ENCODE results near the gene LRP5.

The LRP5 gene

GRCh38 chr11:68311160-68312116, 953 bp upstream of the LRP5 start:
- DNase-seq = no peak

DNA sequence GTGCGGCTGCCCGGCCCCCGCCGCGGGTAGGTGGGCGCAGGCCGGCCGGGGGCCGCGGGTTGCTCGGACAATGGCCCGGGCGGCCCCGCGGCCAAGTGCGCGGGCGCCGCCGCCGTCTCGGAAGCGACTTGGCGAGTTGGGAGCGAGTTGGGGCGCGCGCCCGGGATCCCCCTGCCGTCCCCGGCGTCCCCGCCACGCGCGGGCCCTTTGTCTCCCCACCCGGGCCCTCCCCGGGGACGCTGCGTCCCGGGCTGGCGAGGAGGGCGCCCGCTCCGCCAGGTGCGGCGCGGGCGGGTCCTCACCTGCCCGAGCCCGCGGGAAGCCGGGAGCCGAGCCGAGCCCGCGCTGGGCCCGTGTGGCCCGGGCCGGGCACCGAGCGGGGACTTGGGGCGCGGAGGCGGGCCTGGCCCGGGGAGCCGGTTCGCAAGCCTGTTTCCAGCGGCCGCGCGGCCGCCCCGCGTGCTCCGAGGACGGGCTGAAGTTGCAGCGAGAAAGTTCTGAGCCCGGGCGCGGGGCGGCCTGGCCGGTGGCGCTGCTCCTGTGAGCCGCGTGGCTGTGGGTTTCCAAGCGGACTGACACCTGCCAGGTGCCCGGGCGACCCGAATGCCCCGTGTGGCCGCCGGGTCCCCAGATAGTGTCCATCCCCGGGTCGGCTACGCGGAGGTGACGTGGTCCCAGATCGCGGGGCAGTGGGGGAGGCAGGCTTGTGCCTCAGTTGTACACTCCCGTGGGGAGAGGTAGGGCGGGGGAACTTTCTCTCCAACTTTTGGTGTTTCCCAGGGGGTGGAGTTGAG, 586 bp downstream of the LRP5 start:
- no peak for DNase-seq

- DNase-seq = no peak
These were observed 1.3 kb downstream of the LRP5 start for GRCh38 chr11:68313574-68314202.

DNA sequence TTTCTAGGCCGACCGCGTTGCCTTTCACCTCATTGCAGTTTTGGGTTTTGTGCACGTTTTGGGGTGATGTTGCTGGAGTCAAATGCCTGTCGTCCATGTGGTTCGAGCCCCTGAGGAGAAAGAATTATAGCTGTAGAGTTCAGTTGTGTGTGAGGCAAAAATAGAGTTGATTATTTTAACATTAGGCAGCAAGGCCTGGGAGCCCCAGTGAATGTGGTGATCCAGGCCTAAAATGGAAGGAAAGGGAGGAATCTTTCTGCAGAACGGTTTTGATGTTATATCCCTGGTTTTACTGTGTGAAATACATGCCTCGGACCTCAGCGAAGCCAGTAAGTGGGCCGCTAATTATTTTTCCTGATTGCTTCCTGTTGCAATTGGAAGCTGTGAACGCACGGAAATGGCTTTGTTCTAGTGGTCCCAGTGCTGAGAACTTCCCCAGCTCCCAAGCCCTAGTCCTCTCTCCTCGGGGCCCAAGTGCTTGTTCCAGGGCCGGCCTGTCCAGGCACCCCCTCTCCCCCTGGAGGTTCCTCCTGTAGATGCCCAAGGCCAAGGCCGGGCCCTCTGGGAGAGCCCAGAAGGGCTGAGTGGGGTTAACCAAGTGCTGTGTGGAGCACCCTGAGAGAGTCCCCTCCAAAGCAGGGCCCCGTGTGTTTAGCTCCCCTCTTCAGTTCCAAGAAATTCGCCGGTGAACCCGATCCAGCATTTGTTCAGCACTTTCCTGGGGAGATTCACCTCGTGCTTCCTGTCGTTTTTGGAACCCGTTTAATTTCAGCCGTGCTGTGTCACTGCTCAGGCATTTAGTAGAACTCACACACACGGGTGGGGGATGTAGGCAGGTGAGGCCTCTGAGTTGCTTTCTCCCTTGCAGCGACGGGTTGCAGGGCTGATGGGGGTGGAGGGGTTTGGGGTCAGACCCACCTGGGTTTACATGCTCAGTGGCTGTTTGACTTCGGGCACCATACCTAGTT, 2.1 kb downstream of the LRP5 start:
- DNase-seq = no peak

DNA sequence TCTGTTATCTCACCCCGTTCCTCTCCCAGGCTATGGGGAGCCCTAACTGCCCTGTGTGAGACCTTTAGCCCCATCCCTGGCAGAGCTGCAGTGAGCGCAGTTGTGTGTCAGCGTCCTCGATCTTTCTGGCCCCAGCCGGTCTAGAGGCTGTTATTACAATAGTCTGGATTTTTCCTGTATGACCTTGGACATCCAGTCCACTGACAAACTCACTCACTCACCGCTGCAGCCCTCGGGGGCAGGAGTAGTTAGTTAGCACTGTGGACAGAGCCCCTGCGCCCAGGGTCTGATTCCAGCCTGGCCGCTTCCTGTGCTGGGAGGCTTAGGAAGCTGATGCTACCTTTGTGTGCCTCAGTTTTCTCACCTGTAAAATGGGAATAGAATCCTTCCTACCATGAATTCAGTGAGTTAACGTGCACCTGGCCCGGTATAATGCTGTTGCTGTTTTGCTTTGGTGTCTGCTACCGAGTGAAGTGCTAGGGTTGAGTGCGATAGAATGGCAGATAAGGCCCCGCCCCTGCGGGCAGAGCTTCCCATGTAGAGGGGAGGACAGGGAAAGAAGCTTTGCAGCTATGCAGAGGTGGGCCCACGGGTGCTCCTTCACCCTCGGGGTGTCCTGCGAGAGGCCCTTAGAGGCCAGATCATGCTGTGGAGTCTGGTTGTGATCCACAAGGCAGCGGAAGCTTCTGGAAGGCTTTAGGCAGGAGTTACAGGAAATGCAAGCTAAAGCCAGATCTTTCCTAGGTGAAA, 3.0 kb downstream of the LRP5 start:
- DNase-seq = no peak

GRCh38 chr11:68317147-68317785, 4.9 kb downstream of the LRP5 start:
- DNase-seq = no peak

DNA sequence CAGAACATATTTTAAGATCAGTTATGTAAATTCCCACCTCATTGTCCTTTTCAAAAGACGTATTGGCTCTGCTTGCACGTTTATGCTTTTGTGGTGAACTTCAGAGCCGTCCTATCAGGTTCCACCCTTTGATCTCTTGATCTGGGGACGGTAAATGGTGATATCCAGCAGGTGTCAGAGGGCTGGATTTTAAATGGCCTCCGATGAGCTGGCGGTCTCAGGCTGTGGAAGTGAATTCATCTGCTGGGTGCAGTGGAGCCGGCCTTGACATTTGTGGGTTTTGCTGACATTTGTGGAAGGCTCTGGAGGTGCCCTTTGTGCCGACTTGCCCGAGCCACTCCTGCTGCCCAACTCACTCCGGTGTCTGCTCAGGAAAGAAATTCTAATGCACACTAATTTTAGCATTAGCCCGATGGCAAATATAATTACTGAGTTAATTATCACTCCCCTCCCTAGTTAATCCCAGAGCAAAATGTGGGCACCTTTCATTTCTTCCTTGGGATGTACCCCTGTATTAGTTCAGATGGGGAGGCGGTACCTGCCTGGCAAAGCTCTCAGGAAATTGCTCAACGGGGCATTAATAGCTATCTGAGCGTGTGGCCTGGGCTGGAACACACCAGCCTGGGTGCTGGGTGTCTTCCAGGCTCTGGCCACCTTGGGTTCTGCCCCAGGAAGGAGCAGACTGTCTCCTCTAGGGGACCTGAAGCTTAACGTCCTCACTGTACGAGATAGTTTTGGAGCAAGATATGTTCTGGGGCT, 9.1 kb downstream of the LRP5 start:
- no peak for DNase-seq

DNA sequence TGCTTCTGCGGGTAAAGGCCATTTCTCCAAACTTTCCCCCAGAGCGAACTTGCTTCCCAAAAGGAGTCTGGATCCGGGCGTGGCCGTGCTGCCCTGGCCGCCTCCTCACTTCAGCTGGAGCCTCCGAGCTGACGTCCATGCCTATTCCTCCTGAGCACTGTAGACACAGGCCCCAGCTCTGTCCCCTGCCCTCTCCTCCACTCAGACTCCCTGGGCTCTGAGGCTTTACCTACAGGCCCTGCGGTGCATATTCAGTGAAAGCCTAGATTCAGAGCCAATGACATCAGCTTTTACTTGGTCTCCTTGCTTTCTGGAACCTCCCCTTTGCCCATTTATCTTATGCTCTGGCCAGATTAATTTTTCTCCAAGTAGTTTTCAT, 9.7 kb downstream of the LRP5 start:
- DNase-seq = no peak

DNA sequence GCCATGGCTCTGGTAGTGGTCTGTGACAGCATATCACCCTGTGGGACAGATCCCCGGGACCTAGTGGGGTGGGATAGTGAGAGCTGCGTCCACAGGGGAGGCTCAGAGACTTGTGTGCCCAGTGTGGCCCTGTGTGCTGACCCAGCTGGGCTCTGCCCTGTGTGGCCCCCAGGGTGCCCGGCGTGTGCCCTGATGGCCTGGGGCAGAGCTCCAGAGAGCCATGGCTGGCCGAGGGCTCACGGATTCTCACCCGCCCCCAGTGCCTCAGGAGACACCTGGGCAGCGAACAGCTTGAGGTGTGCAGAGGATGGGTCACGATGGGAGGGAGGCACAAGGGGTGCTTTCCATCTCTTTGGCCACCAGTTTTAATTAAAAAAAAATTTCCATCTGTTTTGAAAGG, 11.8 kb downstream of the LRP5 start:
- no peak for DNase-seq

GRCh38 chr11:68324695-68325094, 12.3 kb downstream of the LRP5 start:
- DNase-seq = no peak

DNA sequence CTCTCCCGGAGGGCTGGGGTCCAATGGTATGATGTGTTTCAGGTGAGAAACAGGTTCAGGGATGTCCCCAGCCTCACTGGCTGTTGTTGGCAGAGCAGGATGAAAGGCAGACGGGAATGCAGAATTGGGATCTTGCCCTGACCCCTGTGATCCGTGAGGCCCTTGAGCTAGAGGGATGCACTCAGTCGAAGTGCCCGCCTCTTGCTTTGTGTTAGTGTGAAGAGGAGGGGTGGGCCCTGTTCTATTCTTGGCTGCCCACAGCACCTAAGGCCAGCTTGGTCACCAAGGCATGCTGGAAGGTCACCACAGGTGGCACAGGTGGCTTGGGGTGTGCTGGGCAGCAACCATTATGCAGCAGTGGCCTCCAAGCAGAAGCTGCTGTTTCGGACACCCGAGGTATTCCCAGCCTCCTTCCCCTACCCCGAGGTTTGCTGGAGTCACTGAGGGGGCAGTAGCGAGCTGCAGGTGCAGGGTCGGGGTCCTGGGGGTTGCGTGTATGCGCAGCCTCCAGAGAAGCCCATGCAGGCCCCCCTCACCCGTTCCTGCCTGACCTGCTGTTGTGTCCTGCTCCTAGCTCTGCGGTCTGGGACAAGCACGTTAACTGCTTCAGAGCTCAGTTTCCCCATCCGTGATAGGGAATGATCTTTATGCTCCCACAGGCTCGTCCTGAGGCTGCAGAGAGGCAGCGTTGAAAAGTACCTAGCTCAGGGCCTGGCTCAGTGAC, 13.0 kb downstream of the LRP5 start:
- DNase-seq = no peak

GRCh38 chr11:68325907-68326220, 13.5 kb downstream of the LRP5 start:
- DNase-seq = no peak

- DNase-seq = no peak
These were observed 14.2 kb downstream of the LRP5 start for GRCh38 chr11:68326334-68327215.

DNA sequence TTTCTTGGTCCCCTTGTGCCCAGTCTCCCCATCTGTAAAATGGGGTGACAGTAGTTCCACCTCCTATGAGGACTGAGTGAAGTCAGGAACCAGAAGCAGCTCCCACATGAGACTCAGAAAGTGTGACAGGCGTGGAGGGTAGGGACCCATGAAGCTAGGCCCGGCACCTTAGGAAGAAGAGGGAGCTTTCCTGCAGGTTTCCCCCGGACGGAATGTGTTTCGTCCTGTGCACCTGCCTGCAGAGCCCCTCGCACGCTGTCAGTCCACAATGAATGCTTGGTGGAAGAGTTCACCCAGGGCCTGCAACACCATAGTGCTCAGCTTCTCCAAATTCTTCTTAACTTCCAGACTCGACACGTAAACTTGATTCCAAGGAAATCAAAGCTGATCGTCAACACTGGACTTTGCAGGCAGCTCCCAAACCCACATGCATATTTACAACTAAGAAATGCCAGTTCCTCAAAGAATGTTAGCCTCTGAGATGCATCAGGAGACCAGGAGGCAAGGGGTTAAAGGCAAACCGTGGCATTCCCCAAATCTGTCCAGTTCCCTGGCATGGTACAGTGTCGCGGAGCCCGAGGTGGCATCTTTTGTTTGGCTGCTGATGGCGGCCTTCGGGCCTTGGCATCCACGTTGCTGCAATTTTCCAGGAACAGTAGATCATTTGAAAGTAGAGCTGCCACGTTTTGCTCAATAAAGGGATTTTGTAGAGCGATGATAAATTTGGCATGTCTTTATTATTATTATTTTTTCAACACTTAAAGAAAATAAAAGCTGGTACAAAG, 15.4 kb downstream of the LRP5 start:
- DNase-seq = no peak

GRCh38 chr11:68328374-68329091, 16.1 kb downstream of the LRP5 start:
- DNase-seq = no peak

GRCh38 chr11:68329536-68329935, 17.1 kb downstream of the LRP5 start:
- DNase-seq = no peak
